Measurements from ENCODE around the gene CALHM5.
"Not testable (repeated sequence)": the region's sequence is repeated elsewhere in the genome, so short reads cannot be mapped to it uniquely, and the experiment has no call there.

Gene CALHM5

GRCh38 chr6:116511424-116512110, at the start of gene CALHM5:
CALHM5 (plus strand) TSS chr6:116511639; CDS start chr6:116511697, 58 bp downstream.
- Histone ChIP-seq H3K4me3 (peak within 1 kb of the TSS; percentile 6 to 32 (median 26)), H3K27ac (peak within 1 kb of the TSS in 20 of 21 experiments; percentile 3 to 90 (median 64))

- peak overlapping the region in 17 of 21 experiments; percentile 1 to 77 (median 41) for H3K27ac ChIP-seq
These were observed 49.2 kb upstream of the CALHM5 start for GRCh38 chr6:116461932-116462885.

GRCh38 chr6:116463301-116463700, 48.1 kb upstream of the CALHM5 start:
- no peak overlapping the region for H3K4me3 ChIP-seq

More at GRCh38 chr6:116461932-116462885, 49.2 kb upstream of the CALHM5 start:
- H3K4me3 ChIP-seq, result peak overlapping the region; percentile 31 to 43 (median 40)

GRCh38 chr6:116465246-116465645, 46.2 kb upstream of the CALHM5 start:
- Histone ChIP-seq H3K27ac (peak overlapping the region in 1 of 21 experiments; percentile 5), H3K4me3 (no peak overlapping the region)

More at GRCh38 chr6:116463301-116463700, 48.1 kb upstream of the CALHM5 start:
- peak overlapping the region in 2 of 21 experiments; percentile 70 to 77 for H3K27ac ChIP-seq

- Histone ChIP-seq H3K27ac (no peak overlapping the region), H3K4me3 (no peak overlapping the region)
These were observed 44.3 kb upstream of the CALHM5 start for GRCh38 chr6:116467096-116467495.

GRCh38 chr6:116467514-116467913, 43.9 kb upstream of the CALHM5 start:
- Histone ChIP-seq H3K4me3 (no peak overlapping the region), H3K27ac (no peak overlapping the region)

GRCh38 chr6:116468293-116468692, 43.1 kb upstream of the CALHM5 start:
- no peak overlapping the region for H3K4me3 ChIP-seq
- no peak overlapping the region for H3K27ac ChIP-seq

GRCh38 chr6:116471531-116471930, 39.9 kb upstream of the CALHM5 start:
- Histone ChIP-seq H3K27ac (no peak overlapping the region), H3K4me3 (no peak overlapping the region)

- Histone ChIP-seq H3K27ac (no peak overlapping the region), H3K4me3 (no peak overlapping the region)
These were observed 38.7 kb upstream of the CALHM5 start for GRCh38 chr6:116472706-116473105.

GRCh38 chr6:116475141-116475540, 36.3 kb upstream of the CALHM5 start:
- H3K27ac ChIP-seq, result peak overlapping the region in 1 of 21 experiments; percentile 56
- no peak overlapping the region for H3K4me3 ChIP-seq

- Histone ChIP-seq H3K27ac (peak overlapping the region in 2 of 21 experiments; percentile 0 to 56), H3K4me3 (no peak overlapping the region)
These were observed 35.3 kb upstream of the CALHM5 start for GRCh38 chr6:116476002-116476678.

GRCh38 chr6:116482780-116483179, 28.7 kb upstream of the CALHM5 start:
- Histone ChIP-seq H3K4me3 (no peak overlapping the region), H3K27ac (no peak overlapping the region)

- no peak overlapping the region for H3K4me3 ChIP-seq
- no peak overlapping the region for H3K27ac ChIP-seq
These were observed 27.8 kb upstream of the CALHM5 start for GRCh38 chr6:116483616-116484015.

GRCh38 chr6:116485559-116486184, 25.8 kb upstream of the CALHM5 start:
- Histone ChIP-seq H3K4me3 (no peak overlapping the region), H3K27ac (no peak overlapping the region)

GRCh38 chr6:116491610-116492330, 19.7 kb upstream of the CALHM5 start:
- Histone ChIP-seq H3K4me3 (no peak overlapping the region), H3K27ac (no peak overlapping the region)

GRCh38 chr6:116492331-116493067, 18.9 kb upstream of the CALHM5 start:
- Histone ChIP-seq H3K27ac (no peak overlapping the region), H3K4me3 (no peak overlapping the region)

GRCh38 chr6:116495161-116495560, 16.3 kb upstream of the CALHM5 start:
- H3K27ac ChIP-seq, H3K4me3 ChIP-seq: not testable (repeated sequence)

GRCh38 chr6:116497113-116497676, 14.2 kb upstream of the CALHM5 start:
- H3K27ac ChIP-seq, result no peak overlapping the region
- H3K4me3 ChIP-seq, result no peak overlapping the region

Measured in skin epidermis (tissue), 12 donors.